HG03565 (cell line): ENCODE measurements around the gene IL10.

Source experiments
- ATAC-seq: cut with Tn5 transposase; IDR thresholded peaks from one replicate; pipeline ENCODE4 v1.9.1; 2021; ENCODE audit warnings: mild to moderate bottlenecking, moderate library complexity; ENCODE audit not compliant: unreplicated experiment

IL10 gene

DNA sequence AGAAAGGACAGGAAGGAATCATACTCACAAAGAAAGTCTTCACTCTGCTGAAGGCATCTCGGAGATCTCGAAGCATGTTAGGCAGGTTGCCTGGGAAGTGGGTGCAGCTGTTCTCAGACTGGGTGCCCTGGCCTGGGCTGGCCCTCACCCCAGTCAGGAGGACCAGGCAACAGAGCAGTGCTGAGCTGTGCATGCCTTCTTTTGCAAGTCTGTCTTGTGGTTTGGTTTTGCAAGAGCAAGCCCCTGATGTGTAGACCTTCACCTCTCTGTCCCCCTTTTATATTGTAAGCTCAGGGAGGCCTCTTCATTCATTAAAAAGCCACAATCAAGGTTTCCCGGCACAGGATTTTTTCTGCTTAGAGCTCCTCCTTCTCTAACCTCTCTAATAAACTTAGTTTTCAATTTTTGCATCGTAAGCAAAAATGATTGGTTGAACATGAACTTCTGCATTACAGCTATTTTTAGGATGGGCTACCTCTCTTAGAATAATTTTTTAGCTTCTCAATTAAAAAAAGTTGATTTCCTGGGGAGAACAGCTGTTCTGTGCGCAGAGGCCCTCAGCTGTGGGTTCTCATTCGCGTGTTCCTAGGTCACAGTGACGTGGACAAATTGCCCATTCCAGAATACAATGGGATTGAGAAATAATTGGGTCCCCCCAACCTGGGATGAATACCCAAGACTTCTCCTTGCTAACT lies at the start of gene IL10:
Gene IL10, minus strand, starts transcription at position 252 of the 695 bp plus-strand sequence. Its CDS starts 59 bp downstream, at position 193.
- no peak for ATAC-seq

DNA sequence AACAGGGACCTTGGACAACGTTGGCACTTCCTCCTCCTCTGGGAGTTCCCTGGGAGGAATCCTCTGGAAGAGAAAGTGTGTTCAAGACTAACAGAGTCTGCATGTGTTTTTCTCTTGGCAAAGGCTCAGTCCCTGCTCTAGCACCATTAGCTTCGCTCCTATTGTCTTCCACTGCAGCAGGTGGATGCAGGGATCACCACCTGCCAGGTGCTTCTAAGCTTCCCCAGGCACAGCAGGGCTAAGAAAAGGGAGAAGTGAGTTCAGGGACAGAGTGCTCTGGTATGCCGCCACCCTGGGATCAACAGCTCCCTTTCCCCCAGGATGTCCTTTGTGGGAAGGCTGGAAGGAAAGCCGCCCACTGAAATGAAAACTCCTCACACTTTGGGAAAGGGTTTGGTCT lies 49.2 kb upstream of the IL10 start:
- ATAC-seq: no peak

GRCh38 chr1:206816390-206817287 lies 44.3 kb upstream of the IL10 start:
- peak; percentile 49 for ATAC-seq

GRCh38 chr1:206814716-206815341 lies 42.5 kb upstream of the IL10 start:
- ATAC-seq: no peak

DNA sequence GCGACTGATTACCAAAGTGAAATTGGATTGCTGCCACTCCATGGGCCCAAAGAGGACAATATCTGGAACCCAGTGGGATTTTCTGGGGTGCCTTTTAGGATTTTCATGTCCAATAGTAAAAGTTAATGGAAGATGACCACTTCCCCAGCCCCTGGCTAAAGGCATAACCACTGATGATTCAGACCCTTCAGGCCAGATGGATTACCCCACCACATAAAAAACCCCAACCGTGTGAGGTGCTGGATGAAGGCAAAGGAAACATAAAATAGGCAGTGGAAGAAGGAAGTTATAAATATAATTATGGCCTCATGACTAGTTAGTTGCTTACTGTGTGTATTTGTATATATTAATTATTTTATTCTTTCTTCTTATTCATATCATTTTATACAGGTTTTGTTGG lies 40.2 kb upstream of the IL10 start:
- ATAC-seq: no peak

- ATAC-seq: no peak
Observed at GRCh38 chr1:206809504-206810084, 37.3 kb upstream of the IL10 start.

DNA sequence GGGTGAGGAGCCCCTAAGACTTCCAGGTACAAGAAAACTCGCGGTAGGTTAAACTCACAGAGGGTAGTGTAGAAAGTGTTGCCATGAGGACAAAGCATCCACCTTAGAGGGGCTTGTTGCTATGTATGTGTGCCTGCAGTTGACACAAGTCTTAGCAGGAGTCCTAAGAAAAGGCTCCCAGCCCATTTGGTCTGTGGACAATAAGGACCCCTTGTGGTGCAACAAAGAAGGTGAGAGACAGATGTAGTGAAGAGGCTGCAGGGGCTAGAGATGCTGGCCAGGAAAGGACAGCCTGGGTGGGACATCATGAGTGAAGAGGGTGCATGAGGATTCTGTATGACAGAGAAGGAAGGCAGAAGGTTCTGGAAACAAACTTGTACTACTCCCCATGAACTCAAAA lies 36.3 kb upstream of the IL10 start:
- ATAC-seq: peak; percentile 60

DNA sequence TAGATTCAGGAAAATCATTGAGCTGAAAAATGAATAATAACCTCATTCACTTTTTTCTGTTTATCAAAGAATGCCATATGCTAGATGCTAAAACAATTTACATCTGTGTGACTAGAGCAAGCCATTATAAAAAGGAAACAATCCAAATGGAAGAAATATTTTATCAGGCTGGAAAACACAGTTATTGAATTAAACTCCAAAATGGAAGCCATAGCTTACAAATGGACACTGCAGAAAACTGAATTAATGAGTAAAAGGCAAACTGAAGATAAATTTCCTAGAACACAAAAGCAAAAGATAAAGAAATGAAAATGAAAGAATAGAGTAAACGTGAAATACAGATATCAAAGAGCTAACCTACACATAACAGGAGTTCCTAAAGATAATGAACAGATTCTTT lies 33.1 kb upstream of the IL10 start:
- ATAC-seq: no peak

GRCh38 chr1:206804156-206804737 lies 32.0 kb upstream of the IL10 start:
- no peak for ATAC-seq

DNA sequence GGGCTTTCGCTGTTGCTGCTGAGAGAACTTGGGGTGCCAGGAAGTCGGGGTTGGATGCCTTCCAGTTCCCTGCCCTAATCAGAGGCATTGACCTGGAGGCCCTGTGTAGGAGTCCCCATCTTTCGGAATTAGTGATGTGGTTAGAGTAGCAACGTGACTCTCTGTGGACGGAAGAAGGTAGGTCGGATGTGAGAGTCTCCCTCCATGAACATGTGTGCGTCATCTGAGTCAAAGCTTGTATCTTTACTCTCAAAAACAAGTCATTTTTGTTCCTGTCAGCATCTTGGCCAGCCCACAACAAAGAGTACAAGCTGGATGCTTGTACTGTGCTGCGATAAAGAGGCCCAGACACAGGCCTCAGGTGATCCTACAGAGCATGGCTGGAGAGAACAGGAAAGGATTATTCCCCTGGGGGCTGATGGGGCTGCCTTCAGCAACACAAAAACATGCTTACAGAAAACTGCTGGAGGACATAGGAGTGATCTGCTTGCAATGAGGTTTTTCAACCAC lies 31.0 kb upstream of the IL10 start:
- peak; percentile 91 for ATAC-seq

GRCh38 chr1:206802401-206802800 lies 30.1 kb upstream of the IL10 start:
- ATAC-seq: no peak

DNA sequence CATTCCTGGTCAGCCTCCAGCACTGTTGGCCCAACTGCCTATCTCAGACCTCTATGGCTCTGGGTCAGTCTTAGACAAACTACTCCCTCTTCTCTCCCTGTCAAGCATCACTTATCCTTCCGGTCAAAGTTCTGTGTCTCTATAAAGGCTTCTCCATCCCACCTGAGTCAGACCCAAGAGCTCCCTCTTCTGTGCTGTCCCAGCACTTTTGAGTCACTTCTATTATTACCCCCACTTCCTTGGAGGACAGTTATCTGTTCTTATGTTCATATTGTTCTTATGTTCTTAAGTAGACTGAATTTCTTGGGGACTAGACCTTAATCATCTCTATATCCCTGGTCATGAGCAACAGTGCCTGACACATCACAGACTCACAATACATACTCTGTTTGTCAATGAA lies 29.2 kb upstream of the IL10 start:
- ATAC-seq: no peak

GRCh38 chr1:206800891-206801290 lies 28.6 kb upstream of the IL10 start:
- no peak for ATAC-seq

GRCh38 chr1:206800411-206800810 lies 28.1 kb upstream of the IL10 start:
- no peak for ATAC-seq

GRCh38 chr1:206799311-206799710 lies 27.0 kb upstream of the IL10 start:
- no peak for ATAC-seq

DNA sequence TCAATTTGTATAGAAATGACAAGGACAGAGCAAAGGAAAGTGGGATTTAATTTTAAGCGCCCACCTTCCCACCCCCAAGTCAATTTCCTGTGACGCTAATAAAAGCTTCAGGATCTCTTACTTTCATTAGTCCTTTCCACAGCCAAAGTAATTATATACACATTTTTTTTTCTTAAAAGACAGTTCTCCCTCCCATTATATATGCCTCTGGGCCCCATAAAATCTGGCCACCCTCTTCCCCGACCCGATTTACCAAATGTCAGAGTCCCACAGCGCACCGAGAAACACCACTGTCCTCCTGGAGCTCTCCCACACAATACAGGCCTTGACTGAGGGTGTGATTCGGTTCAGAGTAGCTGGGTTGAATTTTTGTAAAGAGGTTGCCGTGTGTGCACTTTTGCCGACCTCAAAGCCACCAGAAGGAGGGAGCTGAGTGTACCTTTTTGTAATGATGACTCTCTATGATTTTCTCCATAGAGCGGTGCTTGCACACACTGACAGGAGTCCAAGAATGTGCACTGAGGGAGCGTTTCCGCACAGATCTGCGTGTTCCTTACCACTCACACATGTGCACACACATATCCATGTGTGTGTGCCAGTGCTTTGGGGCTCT lies 26.2 kb upstream of the IL10 start:
- ATAC-seq: no peak

- no peak for ATAC-seq
Observed at GRCh38 chr1:206797534-206798383, 25.5 kb upstream of the IL10 start.

- no peak for ATAC-seq
Observed at GRCh38 chr1:206796981-206797402, 24.7 kb upstream of the IL10 start.

DNA sequence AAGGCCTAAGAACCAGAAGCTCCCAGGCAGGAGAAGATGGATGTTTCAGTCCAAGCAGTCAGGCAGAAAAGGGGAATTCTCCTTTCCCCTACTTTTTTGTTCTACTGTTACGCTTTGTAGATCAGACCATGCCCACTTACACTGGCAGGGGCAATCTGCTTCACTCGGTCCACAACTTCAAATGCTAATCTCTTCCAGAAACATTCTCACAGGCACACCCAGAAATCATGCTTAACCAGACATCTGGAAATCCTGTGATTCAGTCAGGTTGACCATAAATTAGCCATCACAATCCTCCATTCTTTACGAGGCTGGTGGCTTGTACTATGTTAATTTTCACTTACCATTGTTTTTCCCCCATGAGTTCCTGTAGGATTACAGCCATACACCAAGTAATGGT lies 23.8 kb upstream of the IL10 start:
- ATAC-seq: no peak
